PC-9 (cell line): ENCODE data around the gene GMPPA. TPM values are rescaled to one million over a fixed set of nuclear protein-coding genes. Genes with fewer than 3 reads are reported as not detected.

ENCODE experiments used
- BruUV-seq: library from RNA; stranded (reverse); fragments of 400-500 nt; replicated peaks from 2 replicates; lab custom pipeline; 2021; lab: Mats Ljungman, UMichigan
- CTCF ChIA-PET: fragments of 300-600 bp; sonication (Branson Sonifier 250); formaldehyde crosslinking; loops from one replicate; lab custom pipeline; 2022; ENCODE audit warnings: antibody characterized with exemption; lab: Charles Lee
- POLR2A ChIA-PET: fragments of 300-600 bp; sonication (Branson Sonifier 250); formaldehyde crosslinking; loops from one replicate; lab custom pipeline; 2022; ENCODE audit warnings: antibody characterized with exemption; ENCODE audit not compliant: unreplicated experiment; lab: Charles Lee
- DNase-seq, 2 experiments: peaks; one replicate each; pipeline versions ENCODE4 v3.0.0 to v3.0.0-alpha.2; 2015 to 2022; ENCODE audit warnings: mixed read lengths in 1 of 2
- H2AFZ ChIP-seq: fragments of 200-600 bp; sonication (generic); 2 replicates; pipeline ENCODE4 v1.8.1; 2017; ENCODE audit warnings: antibody characterized with exemption
- H3F3A ChIP-seq: fragments of 200-600 bp; sonication (generic); 2 replicates; pipeline ENCODE4 v1.8.1; 2017; ENCODE audit warnings: antibody characterized with exemption, mild to moderate bottlenecking, low read depth; ENCODE audit not compliant: insufficient read depth
- H3K27ac ChIP-seq: fragments of 200-600 bp; sonication (generic); 2 replicates; pipeline ENCODE4 v1.6.1; 2016; ENCODE audit warnings: mixed run types
- H3K27me3 ChIP-seq: fragments of 200-600 bp; sonication (generic); 2 replicates; pipeline ENCODE4 v1.6.1; 2016; ENCODE audit warnings: low read depth, mixed run types; ENCODE audit not compliant: insufficient read depth
- H3K36me3 ChIP-seq: fragments of 200-600 bp; sonication (generic); 2 replicates; pipeline ENCODE4 v1.6.1; 2016; ENCODE audit warnings: low read depth, mixed run types
- H3K4me1 ChIP-seq: fragments of 200-600 bp; sonication (generic); replicated peaks from 2 replicates; pipeline ENCODE4 v1.6.1; 2016; ENCODE audit warnings: mixed run types; ENCODE audit not compliant: insufficient read depth
- H3K4me2 ChIP-seq: fragments of 200-600 bp; sonication (generic); 2 replicates; pipeline ENCODE4 v1.6.1; 2017; ENCODE audit warnings: mixed run types
- H3K4me3 ChIP-seq: fragments of 200-600 bp; sonication (generic); 2 replicates; pipeline ENCODE4 v1.6.1; 2016; ENCODE audit warnings: mixed run types
- H3K79me2 ChIP-seq: fragments of 200-600 bp; sonication (generic); 2 replicates; pipeline ENCODE4 v1.6.1; 2017; ENCODE audit warnings: low read depth, mixed run types
- H3K9me2 ChIP-seq: fragments of 200-600 bp; sonication (generic); 2 replicates; pipeline ENCODE4 v1.8.1; 2017; ENCODE audit warnings: mild to moderate bottlenecking; ENCODE audit not compliant: insufficient read depth
- H3K9me3 ChIP-seq: fragments of 200-600 bp; sonication (generic); 2 replicates; pipeline ENCODE4 v1.8.1; 2016; ENCODE audit warnings: low read depth; ENCODE audit not compliant: insufficient read depth
- H4K20me1 ChIP-seq: fragments of 200-600 bp; sonication (generic); 2 replicates; pipeline ENCODE4 v1.8.1; 2017; ENCODE audit not compliant: insufficient read depth
- EZH2 ChIP-seq: fragments of 200-600 bp; sonication (generic); IDR thresholded peaks from 2 replicates; pipeline ENCODE4 v1.8.0; 2017; ENCODE audit warnings: antibody characterized with exemption, low read depth
- intact Hi-C: fragments of 100-400 bp; cut with micrococcal nuclease; formaldehyde crosslinking; loops from one replicate; pipeline ENCODE4 v1.10.0; 2022; ENCODE audit not compliant: unreplicated experiment
- total RNA-seq: library from RNA; stranded (reverse); gene quantifications from 2 replicates; pipeline ENCODE4 v1.2.3, GENCODE V29; 2021
- TF ChIP-seq, protein P1 (sequence below): fragments of 200-600 bp; sonication (generic); conservative IDR thresholded peaks from 2 replicates; pipeline ENCODE4 v1.6.1; 2017; ENCODE audit warnings: mixed run types, antibody characterized with exemption, mild to moderate bottlenecking, moderate library complexity

Gene GMPPA
- total RNA-seq, 1 experiment from 2014 or later: 57.2 TPM

GRCh38 chr2:219472629-219473187, 26.0 kb upstream of the GMPPA start:
- no peak overlapping the region for H3K4me3 ChIP-seq
- no peaks in the 10 kb centered on the region for H3K79me2 ChIP-seq
- H3K27me3 ChIP-seq: no peaks in the 10 kb centered on the region
- peaks cover 1% of the 10 kb centered on the region; the same call in 1 of the 2 replicates for H3F3A ChIP-seq
- no TSS peak for BruUV-seq
- H3K27ac ChIP-seq: no peak overlapping the region
- no peaks in the 10 kb centered on the region for H3K9me3 ChIP-seq
- H3K9me2 ChIP-seq: no peaks in the 10 kb centered on the region
- intact Hi-C loops: no loop called here
- ChIA-PET CTCF (no interaction called here), POLR2A (no interaction called here)
- no peak overlapping the region for H3K4me2 ChIP-seq
- no peaks in the 10 kb centered on the region for H3K4me1 ChIP-seq
- no peaks in the 10 kb centered on the region for H3K36me3 ChIP-seq
- no peak overlapping the region for H2AFZ ChIP-seq
- DNase-seq: no peak
- TF ChIP-seq, protein P1, sequence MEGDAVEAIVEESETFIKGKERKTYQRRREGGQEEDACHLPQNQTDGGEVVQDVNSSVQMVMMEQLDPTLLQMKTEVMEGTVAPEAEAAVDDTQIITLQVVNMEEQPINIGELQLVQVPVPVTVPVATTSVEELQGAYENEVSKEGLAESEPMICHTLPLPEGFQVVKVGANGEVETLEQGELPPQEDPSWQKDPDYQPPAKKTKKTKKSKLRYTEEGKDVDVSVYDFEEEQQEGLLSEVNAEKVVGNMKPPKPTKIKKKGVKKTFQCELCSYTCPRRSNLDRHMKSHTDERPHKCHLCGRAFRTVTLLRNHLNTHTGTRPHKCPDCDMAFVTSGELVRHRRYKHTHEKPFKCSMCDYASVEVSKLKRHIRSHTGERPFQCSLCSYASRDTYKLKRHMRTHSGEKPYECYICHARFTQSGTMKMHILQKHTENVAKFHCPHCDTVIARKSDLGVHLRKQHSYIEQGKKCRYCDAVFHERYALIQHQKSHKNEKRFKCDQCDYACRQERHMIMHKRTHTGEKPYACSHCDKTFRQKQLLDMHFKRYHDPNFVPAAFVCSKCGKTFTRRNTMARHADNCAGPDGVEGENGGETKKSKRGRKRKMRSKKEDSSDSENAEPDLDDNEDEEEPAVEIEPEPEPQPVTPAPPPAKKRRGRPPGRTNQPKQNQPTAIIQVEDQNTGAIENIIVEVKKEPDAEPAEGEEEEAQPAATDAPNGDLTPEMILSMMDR: no peak
- TF ChIP-seq EZH2: no peak
- H4K20me1 ChIP-seq: no peaks in the 10 kb centered on the region; the same call in 1 of the 2 replicates

DNA sequence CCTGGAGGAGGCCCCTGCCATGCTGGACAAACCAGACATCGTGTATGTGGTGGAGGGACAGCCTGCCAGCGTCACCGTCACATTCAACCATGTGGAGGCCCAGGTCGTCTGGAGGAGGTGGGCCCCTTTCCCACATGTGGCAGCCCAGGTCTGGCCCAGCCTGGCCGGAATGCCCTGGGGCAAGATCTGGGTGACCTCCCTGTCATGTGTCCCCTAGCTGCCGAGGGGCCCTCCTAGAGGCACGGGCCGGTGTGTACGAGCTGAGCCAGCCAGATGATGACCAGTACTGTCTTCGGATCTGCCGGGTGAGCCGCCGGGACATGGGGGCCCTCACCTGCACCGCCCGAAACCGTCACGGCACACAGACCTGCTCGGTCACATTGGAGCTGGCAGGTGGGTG, 25.2 kb upstream of the GMPPA start:
- no peaks in the 10 kb centered on the region for H3K27me3 ChIP-seq
- H3F3A ChIP-seq: no peaks in the 10 kb centered on the region
- no peaks in the 10 kb centered on the region for H3K4me1 ChIP-seq
- no peak overlapping the region for H2AFZ ChIP-seq
- H3K27ac ChIP-seq: no peak overlapping the region
- H3K79me2 ChIP-seq: no peaks in the 10 kb centered on the region
- no peak for DNase-seq
- no peaks in the 10 kb centered on the region for H3K36me3 ChIP-seq
- intact Hi-C loops: no loop called here
- BruUV-seq: no TSS peak
- H3K4me3 ChIP-seq: no peak overlapping the region
- no peak for TF ChIP-seq EZH2
- TF ChIP-seq, protein P1: no peak
- ChIA-PET POLR2A (no interaction called here), CTCF (no interaction called here)
- no peaks in the 10 kb centered on the region for H3K9me3 ChIP-seq
- H3K4me2 ChIP-seq: no peak overlapping the region
- H4K20me1 ChIP-seq: no peaks in the 10 kb centered on the region; the same call in 1 of the 2 replicates
- H3K9me2 ChIP-seq: no peaks in the 10 kb centered on the region

GRCh38 chr2:219474285-219475060, 24.2 kb upstream of the GMPPA start:
- Histone ChIP-seq H3F3A (no peaks in the 10 kb centered on the region), H4K20me1 (no peaks in the 10 kb centered on the region; the same call in 1 of the 2 replicates), H3K27me3 (no peaks in the 10 kb centered on the region), H3K4me2 (no peak overlapping the region), H3K4me1 (no peaks in the 10 kb centered on the region), H3K79me2 (no peaks in the 10 kb centered on the region), H3K9me2 (no peaks in the 10 kb centered on the region), H3K36me3 (no peaks in the 10 kb centered on the region), H2AFZ (no peak overlapping the region), H3K4me3 (no peak overlapping the region), H3K27ac (no peak overlapping the region), H3K9me3 (no peaks in the 10 kb centered on the region)
- DNase-seq: no peak
- intact Hi-C loops: no loop called here
- no TSS peak for BruUV-seq
- ChIA-PET CTCF (interaction anchor here (0.7 kb wide), 1 partner anchor 19 kb away, joined by 5 read pairs; no protein-coding TSS in a partner anchor), POLR2A (no interaction called here)
- TF ChIP-seq, protein P1: no peak
- no peak for TF ChIP-seq EZH2
